GM18519 (cell line): ENCODE measurements around the gene SAC3D1.

ENCODE experiments used
- ATAC-seq: cut with Tn5 transposase; IDR thresholded peaks from one replicate; pipeline ENCODE4 v1.9.1; 2021; ENCODE audit warnings: mild to moderate bottlenecking, moderate library complexity; ENCODE audit not compliant: unreplicated experiment, low FRiP score

Gene SAC3D1

DNA sequence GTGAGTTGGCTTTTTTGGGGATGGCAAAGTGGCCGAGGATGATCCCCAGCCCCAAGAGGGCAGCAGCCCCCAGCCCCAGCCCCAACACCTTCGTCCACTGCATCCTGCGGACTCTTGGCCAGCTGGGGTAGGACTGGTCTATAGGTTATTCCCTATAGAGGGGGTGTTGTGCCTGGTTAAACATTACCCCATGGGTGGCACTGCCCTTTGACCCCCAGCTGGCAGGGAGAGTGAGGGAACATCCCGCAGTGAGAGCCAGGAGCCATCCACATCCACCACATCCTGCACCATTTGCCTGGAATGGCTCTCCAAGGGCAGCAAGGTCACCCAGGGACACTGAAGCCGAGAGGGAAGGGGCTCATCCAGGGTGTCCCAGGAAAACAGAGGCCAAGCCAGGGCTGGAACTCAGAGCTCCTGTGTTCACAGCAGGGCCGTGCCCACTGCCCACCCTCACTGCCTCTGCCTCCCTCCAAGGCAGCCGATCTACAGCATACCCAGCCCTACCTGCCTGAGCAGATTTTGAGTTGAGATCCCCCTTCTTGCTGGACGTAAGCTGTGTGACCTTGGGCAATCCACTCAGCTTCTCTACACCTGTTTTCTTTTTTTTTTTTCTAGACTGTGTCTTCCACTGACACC lies 17.5 kb downstream of the SAC3D1 start, which contains the start of gene NAALADL1:
Gene NAALADL1 (minus strand): TSS at position 135 of the 636 bp plus-strand sequence. CDS start 32 bp downstream, at position 103.
- no peak for ATAC-seq

DNA sequence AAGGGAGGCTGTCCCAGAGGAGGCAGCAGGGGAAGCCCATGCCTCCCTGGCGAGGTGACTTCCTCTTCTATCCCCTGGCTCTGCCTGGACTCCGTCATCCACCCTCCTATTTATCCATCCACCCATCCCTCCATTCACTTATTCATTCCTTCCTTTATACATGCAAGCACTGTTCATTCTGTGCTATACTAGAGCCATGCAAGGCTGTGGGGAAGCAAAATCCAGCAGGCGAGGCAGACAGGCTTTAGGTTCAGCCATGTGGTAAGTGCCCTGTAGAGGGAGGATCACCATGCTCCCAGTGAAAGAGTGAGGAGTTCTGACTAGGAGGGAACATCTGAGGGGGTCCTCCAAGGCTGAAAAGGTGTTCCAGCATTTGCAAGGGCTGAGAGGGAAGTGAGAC lies 18.5 kb downstream of the SAC3D1 start:
- ATAC-seq: no peak

DNA sequence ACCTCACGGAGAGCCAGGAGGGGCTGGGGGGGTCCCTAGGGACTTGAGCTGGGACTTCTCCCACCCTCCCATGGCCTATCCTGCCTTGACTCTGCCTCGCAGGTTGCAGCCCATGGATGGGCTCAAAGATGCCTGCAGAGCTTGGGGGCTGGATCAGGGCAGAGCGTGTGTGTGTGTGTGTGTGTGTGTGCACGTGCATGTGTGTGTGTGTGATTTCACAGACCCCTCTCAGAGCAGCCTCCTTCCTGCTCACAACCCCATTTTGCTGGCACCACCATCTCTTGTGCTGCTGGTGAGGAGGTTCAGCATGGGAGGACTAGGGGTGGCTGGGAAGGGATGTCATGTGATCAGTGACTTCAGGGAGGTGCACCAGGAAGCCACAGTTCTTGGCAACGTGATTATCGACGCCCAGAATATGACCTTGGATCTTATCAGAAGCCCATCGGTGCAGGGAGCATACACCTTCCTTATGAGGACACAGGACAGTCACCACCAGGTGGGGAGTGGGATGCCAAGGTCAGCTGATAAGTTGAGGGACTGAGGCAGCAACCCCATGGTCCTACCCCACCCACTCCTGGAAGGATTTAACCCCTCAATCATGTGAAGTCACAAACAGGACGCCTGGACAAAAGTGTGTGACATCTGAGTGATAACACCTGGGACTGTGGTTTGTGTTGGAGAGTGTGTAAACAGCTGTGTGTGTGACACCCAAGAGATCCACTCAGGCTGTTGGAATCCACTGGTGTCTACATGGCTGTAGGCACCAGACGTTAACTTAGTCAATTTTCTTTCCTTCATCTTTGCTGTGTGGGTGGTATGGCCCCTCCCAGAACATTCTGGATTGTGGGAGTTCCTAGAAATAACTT lies 19.2 kb downstream of the SAC3D1 start:
- ATAC-seq: no peak

DNA sequence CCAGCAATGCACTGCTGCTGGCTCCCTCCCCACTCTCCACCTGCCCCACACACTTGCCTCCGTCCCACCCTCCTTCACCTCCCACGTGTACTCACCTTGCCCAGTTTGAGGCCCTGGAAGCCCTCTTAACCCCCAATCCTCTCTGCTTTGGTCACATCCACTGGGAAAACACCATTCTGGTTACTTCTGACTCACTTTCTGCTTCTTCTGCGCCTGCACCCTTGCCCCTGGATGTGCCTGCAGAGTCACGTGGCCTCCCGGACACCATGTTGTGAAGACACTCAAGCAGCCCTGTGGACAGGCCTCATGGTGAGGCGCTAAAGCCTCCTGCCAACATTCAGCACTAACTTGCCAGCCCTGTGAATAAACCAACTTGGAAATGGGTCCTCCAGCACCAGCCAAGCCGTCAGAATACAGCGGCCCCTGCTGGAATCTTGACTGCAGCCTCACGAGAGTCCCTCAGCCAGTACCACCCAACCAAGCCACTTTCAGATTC lies 20.0 kb downstream of the SAC3D1 start:
- no peak for ATAC-seq

DNA sequence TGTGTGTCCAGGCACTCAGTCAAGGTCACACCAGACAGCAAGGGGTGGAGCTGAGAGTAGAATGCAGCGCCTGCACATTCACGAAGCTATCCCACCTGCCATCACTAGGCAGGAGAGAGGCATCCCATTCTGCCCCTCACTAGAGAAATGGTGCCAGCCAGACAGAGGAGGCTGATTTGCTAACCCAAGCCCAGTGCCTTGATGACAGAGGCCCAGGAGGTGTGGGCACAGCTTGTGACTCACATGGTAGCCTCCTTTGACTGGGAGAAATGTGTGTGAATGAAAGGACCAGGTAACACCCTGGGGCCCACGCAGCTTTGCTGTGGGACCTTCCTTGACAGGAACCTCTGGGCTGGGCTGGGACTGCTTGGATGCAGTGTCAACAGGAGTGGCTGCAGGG lies 22.5 kb downstream of the SAC3D1 start:
- ATAC-seq: no peak

DNA sequence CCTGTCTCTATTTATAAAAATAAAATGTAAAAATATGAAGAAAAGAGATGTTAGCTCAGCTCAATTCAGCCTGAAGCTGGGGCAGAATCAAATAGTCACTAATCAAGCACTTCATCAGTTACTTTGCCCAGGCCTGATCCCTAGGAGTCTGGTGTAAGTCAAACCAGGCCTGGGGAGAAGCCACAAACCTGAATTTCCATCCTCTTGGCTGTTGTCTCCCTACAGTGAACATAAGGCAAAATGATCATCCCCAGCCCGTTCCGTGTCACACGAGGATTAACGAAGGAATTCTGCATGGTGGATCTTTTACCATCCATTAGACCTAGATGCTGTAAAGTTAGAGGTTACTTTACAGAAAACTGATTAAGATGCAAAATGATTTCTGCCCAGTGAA lies 23.8 kb downstream of the SAC3D1 start:
- no peak for ATAC-seq

DNA sequence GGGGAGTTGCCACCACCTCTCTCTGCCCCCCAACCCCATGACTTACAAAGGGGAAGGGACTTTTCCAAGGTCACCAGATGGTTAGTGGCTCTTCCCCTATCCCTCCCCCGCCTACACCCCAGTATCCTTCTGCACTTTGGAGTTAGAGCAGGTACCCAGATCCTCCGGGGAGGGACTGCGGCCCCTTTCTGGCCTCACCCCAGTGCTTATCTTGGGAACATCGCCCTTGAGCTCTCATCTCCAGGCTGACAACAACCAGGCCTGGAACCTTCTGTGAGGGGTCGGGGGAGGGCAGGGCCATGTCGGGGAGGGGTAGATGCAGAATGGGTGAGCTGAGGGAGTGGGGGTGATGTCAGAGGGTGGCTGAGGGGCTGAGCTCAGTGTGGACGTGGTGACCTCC lies 24.8 kb downstream of the SAC3D1 start:
- ATAC-seq: no peak

DNA sequence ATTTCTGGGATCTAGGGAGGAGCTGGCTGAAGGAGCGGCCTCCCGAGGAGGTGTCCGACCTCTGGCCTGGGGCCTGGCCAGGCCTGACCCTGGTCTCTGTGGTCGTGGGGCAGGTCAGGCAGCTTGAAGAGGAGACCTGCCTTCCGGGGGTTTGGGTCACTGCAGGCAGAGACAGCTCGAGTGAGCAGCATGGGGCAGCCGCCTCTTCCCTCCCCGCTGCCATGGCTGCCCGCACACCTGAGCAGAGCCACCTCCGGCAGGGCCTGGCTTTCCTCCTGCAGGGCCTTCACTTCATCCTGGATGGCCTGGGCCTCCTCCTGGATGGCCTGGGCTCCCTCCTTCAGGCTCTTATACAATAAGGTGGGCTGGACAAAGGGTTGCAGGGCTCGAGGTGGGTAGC lies 25.3 kb downstream of the SAC3D1 start:
- no peak for ATAC-seq

DNA sequence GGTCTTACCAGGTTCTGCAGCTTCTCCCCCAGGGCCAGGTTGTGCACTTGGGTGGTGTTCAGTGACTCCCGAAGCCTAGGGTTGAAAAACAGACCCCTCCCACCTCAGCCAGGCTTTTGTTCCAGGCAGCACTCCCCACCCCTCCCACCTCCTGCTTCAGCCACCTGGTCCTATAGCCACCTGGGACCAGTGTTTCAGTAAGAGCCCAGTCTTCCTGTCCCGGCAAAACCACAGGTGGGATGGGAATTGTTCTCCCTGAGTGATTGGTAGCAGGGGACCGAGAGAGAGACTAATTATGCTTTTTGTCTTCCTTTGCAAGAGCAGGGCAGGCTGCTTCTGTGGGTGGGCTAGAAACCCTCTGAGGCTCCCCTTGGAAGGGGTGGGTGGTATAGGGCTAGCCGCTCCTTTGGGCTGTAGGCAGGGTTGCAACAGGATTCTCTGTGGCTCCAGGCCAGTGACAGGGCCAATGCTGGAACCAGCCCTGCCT lies 25.8 kb downstream of the SAC3D1 start:
- no peak for ATAC-seq

DNA sequence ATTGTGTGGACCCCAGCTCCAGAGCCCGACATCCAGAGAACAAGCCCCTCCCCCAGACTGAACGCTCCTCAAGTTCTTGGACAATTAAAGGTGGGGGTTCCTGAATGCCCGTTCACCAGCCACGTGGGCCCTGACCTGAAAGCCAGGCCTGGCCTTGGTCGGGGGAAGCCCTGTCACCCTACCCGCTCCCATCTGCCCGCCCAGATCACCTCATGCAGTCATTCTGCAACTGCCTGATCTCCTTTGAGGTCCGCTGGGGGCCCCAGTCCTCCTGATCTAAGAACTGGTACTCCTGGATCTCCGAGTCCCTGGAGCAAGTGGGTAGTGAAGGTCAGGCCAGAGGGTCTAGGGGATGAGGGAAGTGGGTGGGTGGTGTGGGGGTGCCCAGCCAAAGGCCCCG lies 26.4 kb downstream of the SAC3D1 start:
- no peak for ATAC-seq

DNA sequence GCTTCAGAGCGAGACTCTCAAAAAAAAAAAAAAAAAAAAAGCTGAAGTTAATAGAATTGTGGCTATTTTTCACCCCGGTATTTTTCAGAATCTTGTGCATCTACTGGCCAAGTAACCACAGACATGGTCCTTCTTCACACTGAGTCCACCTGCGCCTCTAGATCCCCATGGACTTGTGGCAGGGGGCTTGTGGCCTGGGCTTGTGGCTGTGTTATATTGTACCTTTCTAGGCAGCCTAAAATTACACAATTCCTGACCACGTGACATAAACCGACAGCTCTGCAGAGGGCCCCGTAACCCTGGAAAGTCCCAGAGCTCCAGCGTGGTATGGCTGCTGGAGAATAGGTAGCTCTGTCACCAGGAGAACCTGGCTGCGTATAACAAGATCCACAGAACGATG lies 28.2 kb downstream of the SAC3D1 start:
- no peak for ATAC-seq

DNA sequence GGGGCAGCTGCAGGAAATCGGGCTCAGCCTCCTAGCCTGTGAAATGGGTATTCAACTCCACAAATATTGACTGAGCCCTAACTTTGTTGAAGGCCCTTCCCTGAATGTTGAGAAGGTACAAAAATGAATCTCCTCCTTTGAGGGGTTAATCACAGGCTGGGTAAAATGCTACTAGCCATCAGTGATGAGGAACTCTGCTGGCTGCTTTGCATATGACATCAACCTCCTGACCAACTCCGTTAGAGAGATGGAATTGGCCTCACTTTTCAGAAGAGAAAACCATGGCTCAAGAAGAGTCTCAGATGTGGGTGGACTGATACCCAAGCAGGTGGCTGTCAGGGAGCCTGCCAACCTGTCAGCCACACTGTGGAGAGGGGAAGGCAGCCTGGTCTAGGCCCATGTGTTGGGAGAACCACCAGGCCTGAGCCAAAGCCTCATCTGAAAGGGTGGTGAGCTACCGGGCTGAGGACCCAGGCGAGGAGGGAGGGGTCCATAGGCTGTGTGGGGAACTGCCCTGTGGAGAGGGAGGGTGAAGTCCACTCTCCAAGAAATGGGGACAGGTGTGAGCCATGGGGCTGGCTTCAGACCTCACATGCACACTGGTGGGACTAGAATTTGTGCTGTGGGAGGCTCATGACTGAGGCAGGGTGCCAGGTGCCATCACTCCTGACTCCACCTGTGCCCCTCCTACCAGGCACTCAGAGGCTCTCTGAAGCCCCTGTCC lies 31.1 kb downstream of the SAC3D1 start:
- no peak for ATAC-seq

DNA sequence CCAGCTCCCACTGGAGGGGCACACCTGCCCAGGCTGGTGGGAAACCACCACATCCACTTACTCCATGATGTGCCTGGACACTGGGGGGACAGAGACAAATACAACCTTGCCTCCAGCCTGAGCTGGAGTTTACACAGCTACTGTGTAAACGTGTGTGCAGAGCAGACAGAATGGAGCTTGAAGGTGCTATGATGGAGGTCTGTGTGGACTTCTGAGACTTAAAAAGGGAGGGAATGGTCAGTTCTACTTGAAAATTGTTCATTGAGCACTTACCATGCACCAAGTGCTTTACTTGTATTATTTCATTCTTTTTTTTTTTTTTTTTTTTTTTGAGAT lies 31.6 kb downstream of the SAC3D1 start:
- no peak for ATAC-seq

DNA sequence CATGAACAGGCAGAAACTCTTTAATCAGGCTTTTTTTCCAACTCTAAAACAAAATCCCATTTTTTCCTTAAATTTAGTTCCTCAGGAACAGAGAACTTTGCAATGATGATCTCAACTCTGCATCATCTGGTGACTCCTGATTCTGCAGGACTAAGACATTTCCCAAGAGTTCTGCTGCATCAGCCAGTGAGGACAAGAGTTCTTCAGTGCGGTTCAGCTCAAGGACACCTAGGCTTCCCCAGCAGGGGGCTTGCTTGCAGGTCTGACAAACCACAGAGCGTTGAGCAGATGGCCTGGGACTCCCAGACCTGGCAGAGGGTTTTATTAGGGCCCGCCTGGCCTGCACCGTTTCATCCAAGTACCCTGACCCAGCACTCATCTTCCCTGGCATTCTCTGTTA lies 36.4 kb downstream of the SAC3D1 start:
- no peak for ATAC-seq

DNA sequence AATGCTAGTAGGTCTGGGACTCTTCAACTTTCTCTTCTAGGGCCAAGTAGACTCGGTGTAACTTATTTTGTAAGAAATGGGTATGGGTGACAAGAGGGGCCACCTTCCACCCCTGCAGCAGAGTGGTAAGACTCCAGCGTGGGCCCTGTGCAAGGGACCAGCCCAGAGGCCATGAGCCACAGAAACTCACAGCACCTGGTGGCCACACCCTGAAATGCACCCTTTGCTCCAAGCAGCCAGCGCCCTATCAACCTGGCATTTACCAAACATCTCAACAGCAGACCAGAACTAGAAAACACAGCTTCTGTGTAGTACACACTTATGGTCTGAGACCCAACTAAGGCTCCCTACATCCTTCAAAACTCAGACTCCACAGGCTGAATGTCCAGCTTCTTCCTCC lies 37.1 kb downstream of the SAC3D1 start:
- ATAC-seq: no peak

DNA sequence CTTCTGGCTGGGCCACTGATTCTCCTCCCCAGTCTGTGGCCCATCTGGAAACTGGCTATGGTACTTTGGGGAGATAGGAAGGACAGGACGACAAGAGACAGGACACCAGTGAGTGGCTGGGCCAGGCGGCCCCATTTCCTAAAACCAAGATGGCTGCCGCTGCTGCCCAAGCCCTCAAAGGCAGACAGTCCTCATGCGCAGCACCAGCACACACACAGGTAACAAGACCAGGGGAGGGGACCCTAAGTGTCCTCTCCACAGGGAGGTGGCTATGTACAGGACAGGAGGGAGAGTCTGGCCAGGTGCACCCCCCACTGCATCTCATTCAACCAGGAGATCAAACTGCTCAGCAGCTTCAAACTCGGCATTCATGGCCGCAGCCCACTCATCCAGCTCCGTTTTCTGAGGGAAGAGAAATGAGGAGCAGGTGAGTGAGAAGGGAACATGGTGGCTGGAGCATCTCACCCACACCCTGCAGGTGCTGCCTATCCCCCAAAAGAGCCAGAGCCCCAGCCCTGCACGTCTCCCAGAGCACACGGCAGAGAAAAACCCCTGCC lies 37.9 kb downstream of the SAC3D1 start:
- ATAC-seq: no peak

DNA sequence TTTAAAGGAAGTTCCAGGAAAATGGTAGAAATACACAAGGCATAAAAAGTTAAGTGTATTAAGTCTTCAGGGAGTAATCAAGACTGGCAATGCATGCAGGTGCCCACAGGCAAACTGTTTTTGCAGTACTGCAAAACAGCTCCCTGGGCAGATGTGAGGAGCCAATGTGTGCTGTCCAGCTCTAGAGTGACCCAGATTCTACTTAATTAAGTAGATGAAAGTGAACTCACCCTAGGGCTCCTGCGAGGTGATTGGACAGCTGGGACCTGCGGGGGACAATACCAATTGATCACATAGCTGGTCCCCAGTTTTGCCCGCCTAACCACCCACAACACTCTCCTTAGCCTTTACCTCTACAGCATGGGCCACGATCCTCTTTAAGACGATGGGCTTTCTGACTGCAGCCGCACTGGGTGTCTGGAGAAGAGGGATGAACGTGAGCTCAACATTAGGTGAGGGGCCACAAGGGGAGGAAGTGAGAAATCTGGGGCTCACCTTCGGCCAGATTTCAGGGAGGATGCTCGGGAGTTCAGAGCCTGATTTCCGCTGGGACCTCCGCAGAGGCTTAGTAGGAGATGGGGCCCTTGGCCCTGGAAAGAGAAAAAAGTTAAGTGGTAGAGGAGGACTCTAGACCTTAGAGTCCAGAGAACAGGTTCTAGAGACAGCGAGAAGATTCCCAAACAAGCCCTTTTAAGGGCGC lies 42.3 kb downstream of the SAC3D1 start:
- ATAC-seq: no peak

DNA sequence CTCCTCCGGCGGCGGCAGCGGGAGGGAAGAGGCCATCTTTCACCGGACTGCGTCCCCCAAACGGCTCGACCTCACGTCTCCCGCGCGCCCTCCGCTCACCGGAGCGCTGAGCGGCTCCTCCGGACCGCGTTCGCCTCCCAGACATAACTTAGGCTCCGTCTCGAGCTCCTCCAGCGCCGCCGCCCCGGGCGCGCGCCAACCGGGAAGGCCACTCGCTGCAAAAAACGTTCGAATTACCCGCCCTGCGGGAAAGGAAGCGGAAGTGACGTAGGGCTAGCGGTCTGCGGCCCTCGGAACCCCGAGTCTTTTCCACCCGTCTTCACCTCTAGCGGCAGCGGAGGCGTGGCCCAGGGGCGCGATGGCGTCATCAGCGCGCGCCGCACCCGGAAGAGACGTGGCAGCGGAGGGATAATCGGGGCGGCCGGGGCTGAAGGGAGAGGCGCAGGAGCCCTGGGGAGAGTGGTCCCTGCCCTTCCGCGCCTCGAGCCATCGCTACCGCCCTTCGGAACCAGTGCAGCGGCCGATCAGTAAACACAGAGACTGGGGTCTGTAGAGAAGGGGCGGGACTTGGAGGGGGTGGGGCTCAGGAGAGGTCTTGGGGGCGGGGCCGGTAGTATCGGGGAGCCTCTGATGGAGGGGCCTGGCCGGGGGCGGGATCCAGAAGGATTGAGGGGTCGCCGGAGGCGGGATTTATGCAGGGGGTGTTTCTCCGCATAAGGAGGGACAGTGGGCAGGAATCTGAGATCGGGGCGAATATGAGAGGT lies 43.0 kb downstream of the SAC3D1 start, which contains the start of the genes CDCA5 and ZFPL1:
Gene CDCA5 (minus strand): TSS at position 207 of the 764 bp plus-strand sequence. CDS start 62 bp downstream, at position 145.
Gene ZFPL1 (plus strand): TSS at position 389 of the 764 bp plus-strand sequence. CDS start 477 bp downstream, outside the sequence.
- peak; percentile 71 for ATAC-seq
